HEK293 (cell line): ENCODE results near the gene MCAT.

Source experiments
- KLF10 ChIP-seq: fragments of 450-650 bp; IDR thresholded peaks from 2 replicates; pipeline ENCODE4 v1.5.1; 2018; ENCODE audit warnings: missing biosample characterization, mild to moderate bottlenecking, missing genetic modification characterization
- ZBTB11 ChIP-seq: fragments of 450-650 bp; formaldehyde crosslinking; conservative IDR thresholded peaks from 2 replicates; pipeline ENCODE4 v1.5.1; 2016; ENCODE audit warnings: low read depth, missing biosample characterization, missing genetic modification characterization
- ZNF654 ChIP-seq: fragments of 450-650 bp; formaldehyde crosslinking; IDR thresholded peaks from 2 replicates; pipeline ENCODE4 v1.5.1; 2016; ENCODE audit warnings: low read depth, missing biosample characterization, missing genetic modification characterization
- TF ChIP-seq, protein P1 (sequence below): fragments of 450-650 bp; formaldehyde crosslinking; IDR thresholded peaks from 2 replicates; pipeline ENCODE4 v1.5.1; 2016; ENCODE audit warnings: missing biosample characterization, missing genetic modification characterization

- no peak for TF ChIP-seq KLF10 (tag by site-specific recombination)
- no peak for TF ChIP-seq ZNF654 (tag by site-specific recombination)
- TF ChIP-seq, protein P1, sequence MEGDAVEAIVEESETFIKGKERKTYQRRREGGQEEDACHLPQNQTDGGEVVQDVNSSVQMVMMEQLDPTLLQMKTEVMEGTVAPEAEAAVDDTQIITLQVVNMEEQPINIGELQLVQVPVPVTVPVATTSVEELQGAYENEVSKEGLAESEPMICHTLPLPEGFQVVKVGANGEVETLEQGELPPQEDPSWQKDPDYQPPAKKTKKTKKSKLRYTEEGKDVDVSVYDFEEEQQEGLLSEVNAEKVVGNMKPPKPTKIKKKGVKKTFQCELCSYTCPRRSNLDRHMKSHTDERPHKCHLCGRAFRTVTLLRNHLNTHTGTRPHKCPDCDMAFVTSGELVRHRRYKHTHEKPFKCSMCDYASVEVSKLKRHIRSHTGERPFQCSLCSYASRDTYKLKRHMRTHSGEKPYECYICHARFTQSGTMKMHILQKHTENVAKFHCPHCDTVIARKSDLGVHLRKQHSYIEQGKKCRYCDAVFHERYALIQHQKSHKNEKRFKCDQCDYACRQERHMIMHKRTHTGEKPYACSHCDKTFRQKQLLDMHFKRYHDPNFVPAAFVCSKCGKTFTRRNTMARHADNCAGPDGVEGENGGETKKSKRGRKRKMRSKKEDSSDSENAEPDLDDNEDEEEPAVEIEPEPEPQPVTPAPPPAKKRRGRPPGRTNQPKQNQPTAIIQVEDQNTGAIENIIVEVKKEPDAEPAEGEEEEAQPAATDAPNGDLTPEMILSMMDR (tag by site-specific recombination), result no peak
- TF ChIP-seq ZBTB11 (tag by site-specific recombination), result no peak
Measured at GRCh38 chr22:43157874-43158546, 14.8 kb upstream of the MCAT start.
